OCI-LY3 (cell line): ENCODE measurements around the gene PRXL2B.

ENCODE experiments used
- EZH2phosphoT487 ChIP-seq: fragments of 200-600 bp; shearing (Covaris generic); IDR thresholded peaks from 2 replicates; pipeline ENCODE4 v1.6.1; 2018; ENCODE audit warnings: antibody characterized with exemption, mixed run types, low read depth
- TF ChIP-seq, protein P1 (sequence below): fragments of 200-600, 300-600 bp; sonication (generic); IDR thresholded peaks from 2 replicates; pipeline ENCODE4 v1.5.1; 2014; ENCODE audit warnings: antibody characterized with exemption, low read length, low read depth

GRCh38 chr1:2538872-2539271 is 47.7 kb upstream of the PRXL2B start:
- TF ChIP-seq, protein P1, sequence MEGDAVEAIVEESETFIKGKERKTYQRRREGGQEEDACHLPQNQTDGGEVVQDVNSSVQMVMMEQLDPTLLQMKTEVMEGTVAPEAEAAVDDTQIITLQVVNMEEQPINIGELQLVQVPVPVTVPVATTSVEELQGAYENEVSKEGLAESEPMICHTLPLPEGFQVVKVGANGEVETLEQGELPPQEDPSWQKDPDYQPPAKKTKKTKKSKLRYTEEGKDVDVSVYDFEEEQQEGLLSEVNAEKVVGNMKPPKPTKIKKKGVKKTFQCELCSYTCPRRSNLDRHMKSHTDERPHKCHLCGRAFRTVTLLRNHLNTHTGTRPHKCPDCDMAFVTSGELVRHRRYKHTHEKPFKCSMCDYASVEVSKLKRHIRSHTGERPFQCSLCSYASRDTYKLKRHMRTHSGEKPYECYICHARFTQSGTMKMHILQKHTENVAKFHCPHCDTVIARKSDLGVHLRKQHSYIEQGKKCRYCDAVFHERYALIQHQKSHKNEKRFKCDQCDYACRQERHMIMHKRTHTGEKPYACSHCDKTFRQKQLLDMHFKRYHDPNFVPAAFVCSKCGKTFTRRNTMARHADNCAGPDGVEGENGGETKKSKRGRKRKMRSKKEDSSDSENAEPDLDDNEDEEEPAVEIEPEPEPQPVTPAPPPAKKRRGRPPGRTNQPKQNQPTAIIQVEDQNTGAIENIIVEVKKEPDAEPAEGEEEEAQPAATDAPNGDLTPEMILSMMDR, result no peak
- no peak for TF ChIP-seq EZH2phosphoT487
